IMR-90 (cell line): ENCODE results near the gene CNOT2. TPM values are rescaled to one million over a fixed set of nuclear protein-coding genes. Genes with fewer than 3 reads are reported as not detected.

ENCODE experiments used
- ATAC-seq: fragments of 200-7000 bp; cut with Tn5 transposase; 2 replicates; pipeline ENCODE4 v1.9.1; 2020; ENCODE audit warnings: low read depth, mild to moderate bottlenecking, moderate library complexity
- BruUV-seq: library from RNA; stranded (reverse); fragments of 400-500 nt; replicated peaks from 2 replicates; lab custom pipeline; 2021; lab: Mats Ljungman, UMichigan
- CTCF ChIA-PET: fragments of 300-600 bp; formaldehyde crosslinking; extraction: SDS; loops from one replicate; lab custom pipeline; 2021; ENCODE audit warnings: antibody characterized with exemption; lab: Yijun Ruan, JAX
- POLR2A ChIA-PET: fragments of 300-600 bp; sonication (Branson Sonifier 250); formaldehyde crosslinking; loops from one replicate; lab custom pipeline; 2022; ENCODE audit warnings: antibody characterized with exemption; ENCODE audit not compliant: unreplicated experiment; lab: Charles Lee
- DNase-seq: peaks from one replicate; pipeline ENCODE4 v3.0.0; 2013
- H2AFZ ChIP-seq: replicated peaks from 2 replicates; pipeline ENCODE3; 2013; ENCODE audit warnings: low read length, mild to moderate bottlenecking; ENCODE audit not compliant: poor library complexity
- H2AK5ac ChIP-seq: 2 replicates; pipeline ENCODE4 v1.6.1; 2013; ENCODE audit warnings: low read depth, low read length, inconsistent platforms
- H2AK9ac ChIP-seq: replicated peaks from 2 replicates; pipeline ENCODE3; 2013; ENCODE audit warnings: mild to moderate bottlenecking, low read depth, low read length, moderate library complexity; ENCODE audit not compliant: poor library complexity
- H2BK120ac ChIP-seq: 2 replicates; pipeline ENCODE4 v1.6.1; 2013; ENCODE audit warnings: low read depth, low read length, inconsistent platforms
- H2BK15ac ChIP-seq: 3 replicates; pipeline ENCODE4 v1.6.1; 2013; ENCODE audit warnings: low read depth, low read length, inconsistent platforms
- H2BK20ac ChIP-seq: 2 replicates; pipeline ENCODE4 v1.6.1; 2013; ENCODE audit warnings: low read depth, mild to moderate bottlenecking, inconsistent platforms, low read length, moderate library complexity
- H2BK5ac ChIP-seq: 2 replicates; pipeline ENCODE4 v1.6.1; 2013; ENCODE audit warnings: mild to moderate bottlenecking, low read depth, low read length, inconsistent platforms; ENCODE audit not compliant: poor library complexity, severe bottlenecking
- H3K14ac ChIP-seq: replicated peaks from 2 replicates; pipeline ENCODE4 v1.6.1; 2013; ENCODE audit warnings: low read depth, low read length, inconsistent platforms
- H3K18ac ChIP-seq: 2 replicates; pipeline ENCODE4 v1.6.1; 2013; ENCODE audit warnings: low read depth, low read length, control low read depth
- H3K23ac ChIP-seq: 2 replicates; pipeline ENCODE4 v1.6.1; 2013; ENCODE audit warnings: low read depth, low read length, inconsistent platforms
- H3K27ac ChIP-seq: 2 replicates; pipeline ENCODE4 v1.5.1; 2013; ENCODE audit warnings: mild to moderate bottlenecking, control low read depth, low read length; ENCODE audit not compliant: insufficient read depth
- H3K27me3 ChIP-seq: 2 replicates; pipeline ENCODE4 v1.6.1; 2013; ENCODE audit warnings: low read length; ENCODE audit not compliant: control insufficient read depth, insufficient read depth
- H3K36me3 ChIP-seq: 2 replicates; pipeline ENCODE4 v1.6.1; 2013; ENCODE audit warnings: low read length, mixed read lengths; ENCODE audit not compliant: control insufficient read depth, insufficient read depth
- H3K4ac ChIP-seq: 2 replicates; pipeline ENCODE4 v1.6.1; 2013; ENCODE audit warnings: low read depth, low read length, inconsistent platforms
- H3K4me1 ChIP-seq: 2 replicates; pipeline ENCODE4 v1.6.1; 2013; ENCODE audit warnings: low read length, mixed read lengths; ENCODE audit not compliant: control insufficient read depth, insufficient read depth
- H3K4me2 ChIP-seq: 2 replicates; pipeline ENCODE4 v1.6.1; 2013; ENCODE audit warnings: low read depth, mild to moderate bottlenecking, control low read depth, low read length, moderate library complexity
- H3K4me3 ChIP-seq: 2 replicates; pipeline ENCODE4 v1.5.1; 2013; ENCODE audit warnings: low read depth, mild to moderate bottlenecking, control low read depth, low read length, moderate library complexity; ENCODE audit not compliant: insufficient read depth
- H3K56ac ChIP-seq: 2 replicates; pipeline ENCODE4 v1.6.1; 2013; ENCODE audit warnings: low read length, inconsistent platforms; ENCODE audit not compliant: insufficient read depth; ENCODE audit errors: extremely low read depth
- H3K79me1 ChIP-seq, 2 experiments: 2 replicates each; pipeline ENCODE4 v1.6.1; 2013; ENCODE audit warnings: low read length in 2 of 2, inconsistent platforms in 1 of 2, low read depth in 1 of 2
- H3K9ac ChIP-seq: 2 replicates; pipeline ENCODE4 v1.6.1; 2013; ENCODE audit warnings: low read depth, low read length, control low read depth
- H3K9me1 ChIP-seq: 2 replicates; pipeline ENCODE4 v1.6.1; 2013; ENCODE audit warnings: low read length, inconsistent platforms; ENCODE audit not compliant: insufficient read depth
- H3K9me3 ChIP-seq: 2 replicates; pipeline ENCODE4 v1.6.1; 2013; ENCODE audit warnings: low read length; ENCODE audit not compliant: control insufficient read depth, insufficient read depth
- H4K20me1 ChIP-seq: 2 replicates; pipeline ENCODE4 v1.6.1; 2013; ENCODE audit warnings: low read length, inconsistent platforms; ENCODE audit not compliant: insufficient read depth
- H4K5ac ChIP-seq: 2 replicates; pipeline ENCODE4 v1.6.1; 2013; ENCODE audit warnings: mild to moderate bottlenecking, low read depth, low read length, control low read depth
- H4K8ac ChIP-seq, 2 experiments: 2 replicates each; pipeline ENCODE4 v1.6.1; 2013; ENCODE audit warnings: low read depth in 2 of 2, low read length in 2 of 2, control low read depth in 1 of 2, inconsistent platforms in 1 of 2
- H4K91ac ChIP-seq: 2 replicates; pipeline ENCODE4 v1.6.1; 2013; ENCODE audit warnings: low read depth, low read length, inconsistent platforms; ENCODE audit not compliant: insufficient read depth
- BHLHE40 ChIP-seq: fragments of 150-350 bp; IDR thresholded peaks from 2 replicates; pipeline ENCODE4 v1.6.1; 2016; ENCODE audit warnings: mild to moderate bottlenecking, low read depth, low read length
- CEBPB ChIP-seq: IDR thresholded peaks from 2 replicates; pipeline ENCODE4 v1.6.1; 2012; ENCODE audit warnings: low read depth, low read length, improper control_type of control experiment
- CHD1 ChIP-seq: IDR thresholded peaks from 2 replicates; pipeline ENCODE4 v1.6.1; 2012; ENCODE audit warnings: low read depth, low read length, improper control_type of control experiment
- CTCF ChIP-seq: conservative IDR thresholded peaks from 2 replicates; pipeline ENCODE4 v1.5.1; 2012; ENCODE audit warnings: mild to moderate bottlenecking, low read depth, low read length, improper control_type of control experiment
- FOS ChIP-seq: fragments of 150-350 bp; IDR thresholded peaks from 2 replicates; pipeline ENCODE4 v1.6.1; 2016; ENCODE audit warnings: low read depth, low read length
- MAFK ChIP-seq: IDR thresholded peaks from 2 replicates; pipeline ENCODE4 v1.6.1; 2012; ENCODE audit warnings: low read depth, low read length, improper control_type of control experiment
- MAZ ChIP-seq: IDR thresholded peaks from 2 replicates; pipeline ENCODE4 v1.6.1; 2012; ENCODE audit warnings: low read depth, mild to moderate bottlenecking, low read length, improper control_type of control experiment, moderate library complexity, borderline replicate concordance
- MXI1 ChIP-seq: IDR thresholded peaks from 2 replicates; pipeline ENCODE4 v1.6.1; 2012; ENCODE audit warnings: low read depth, mild to moderate bottlenecking, low read length, moderate library complexity, borderline replicate concordance
- NFE2L2 ChIP-seq: fragments of 150-350 bp; IDR thresholded peaks from 2 replicates; pipeline ENCODE4 v1.6.1; 2016; ENCODE audit warnings: low read depth, mild to moderate bottlenecking, low read length
- POLR2A ChIP-seq: IDR thresholded peaks from 2 replicates; pipeline ENCODE4 v1.6.1; 2012; ENCODE audit warnings: mild to moderate bottlenecking, low read depth, low read length
- RCOR1 ChIP-seq: IDR thresholded peaks from 2 replicates; pipeline ENCODE4 v1.6.1; 2012; ENCODE audit warnings: mild to moderate bottlenecking, low read length, improper control_type of control experiment; ENCODE audit not compliant: insufficient replicate concordance
- RFX5 ChIP-seq: IDR thresholded peaks from 2 replicates; pipeline ENCODE4 v1.8.0; 2012; ENCODE audit warnings: low read depth, mild to moderate bottlenecking, low read length, moderate library complexity
- SMC3 ChIP-seq: fragments of 150-350 bp; IDR thresholded peaks from 2 replicates; pipeline ENCODE4 v1.6.1; 2016; ENCODE audit warnings: low read depth, mild to moderate bottlenecking, antibody characterized with exemption, low read length, moderate library complexity
- USF2 ChIP-seq: fragments of 150-350 bp; IDR thresholded peaks from 2 replicates; pipeline ENCODE4 v1.6.1; 2017; ENCODE audit warnings: mild to moderate bottlenecking, antibody characterized with exemption, low read length, low read depth
- dilution Hi-C: fragments of 300-500 bp; cut with HindIII; formaldehyde crosslinking; loops from one replicate; pipeline ENCODE4 v1.14.3; 2018; ENCODE audit warnings: low sequenced_read_pairs; ENCODE audit not compliant: unreplicated experiment
- in situ Hi-C: fragments of 300-500 bp; cut with MboI; formaldehyde crosslinking; loops from 3 replicates; pipeline ENCODE4 v1.14.3; 2019; ENCODE audit warnings: low sequenced_read_pairs, inconsistent platforms, mixed read lengths
- intact Hi-C: fragments of 100-400 bp; cut with micrococcal nuclease; formaldehyde crosslinking; loops from 2 replicates; pipeline ENCODE4 v1.10.0; 2022
- polyA plus RNA-seq, 3 experiments: library from polyadenylated mRNA; depleted of rRNA; stranded (reverse); fragments of >200 nt; gene quantifications; 2 replicates each; pipeline ENCODE4 v1.2.3, GENCODE V29; 2012; ENCODE audit warnings: low replicate concordance in 1 of 3
- total RNA-seq: library from RNA; depleted of rRNA; stranded (reverse); fragments of >200 nt; gene quantifications from 2 replicates; pipeline ENCODE4 v1.2.3, GENCODE V29; 2012

CNOT2 gene
- total and polyA plus RNA-seq, 2 of the 4 experiments (the other 2 are of a cell fraction): 63.4 to 159 TPM

- ChIA-PET POLR2A (no interaction called here), CTCF (no interaction called here)
These were observed 29.5 kb upstream of the CNOT2 start for GRCh38 chr12:70213707-70214106.

More at GRCh38 chr12:70213707-70214106, 29.5 kb upstream of the CNOT2 start:
- H3K9ac ChIP-seq: no peak overlapping the region
- H2AFZ ChIP-seq: no peak overlapping the region
- dilution Hi-C loops (no loop called here), in situ Hi-C loops (no loop called here), intact Hi-C loops (no loop called here)
- H2AK5ac ChIP-seq: no peak overlapping the region
- no peak overlapping the region for H4K5ac ChIP-seq
- no peak overlapping the region for H2BK15ac ChIP-seq
- no peak overlapping the region for H2BK120ac ChIP-seq
- H2AK9ac ChIP-seq: no peak overlapping the region
- no peak overlapping the region for H3K14ac ChIP-seq
- no peak overlapping the region for H3K56ac ChIP-seq
- no peaks in the 10 kb centered on the region for H3K27me3 ChIP-seq
- H3K79me1 ChIP-seq: no peaks in the 10 kb centered on the region
- no peak overlapping the region for H3K18ac ChIP-seq
- no peak overlapping the region for H2BK5ac ChIP-seq
- no peak for ATAC-seq
- no peaks in the 10 kb centered on the region for H3K9me1 ChIP-seq
- H3K4me1 ChIP-seq: no peaks in the 10 kb centered on the region
- peaks cover 3% of the 10 kb centered on the region; the same call in 1 of the 2 replicates for H3K9me3 ChIP-seq
- no peak for DNase-seq
- H3K23ac ChIP-seq: no peak overlapping the region
- H2BK20ac ChIP-seq: no peak overlapping the region
- H3K4ac ChIP-seq: no peak overlapping the region
- no peak overlapping the region for H3K27ac ChIP-seq
- no peak overlapping the region for H4K91ac ChIP-seq
- TF ChIP-seq USF2: no peak
- TF ChIP-seq FOS: no peak
- TF ChIP-seq CTCF: no peak
- TF ChIP-seq RFX5: no peak
- TF ChIP-seq CHD1: no peak
- TF ChIP-seq NFE2L2: no peak
- TF ChIP-seq CEBPB: no peak
- no peak for TF ChIP-seq RCOR1
- no peak for TF ChIP-seq BHLHE40
- no peak for TF ChIP-seq MXI1
- TF ChIP-seq MAZ: no peak
- no peak for TF ChIP-seq MAFK
- TF ChIP-seq SMC3: no peak
- TF ChIP-seq POLR2A: no peak
- no TSS peak for BruUV-seq
- no peak overlapping the region for H4K8ac ChIP-seq
- no peaks in the 10 kb centered on the region for H4K20me1 ChIP-seq
- H3K36me3 ChIP-seq: no peaks in the 10 kb centered on the region
- H3K4me2 ChIP-seq: no peak overlapping the region
- H3K4me3 ChIP-seq: no peak overlapping the region
